Fibroblast of pulmonary artery (primary cell): ENCODE data around the gene ERI3.

Experiments used
- DNase-seq: peaks from one replicate; pipeline ENCODE4 v3.0.0-alpha.2; 2010; ENCODE audit warnings: low read depth
- H3K4me3 ChIP-seq: replicated peaks from 2 replicates; pipeline ENCODE4 v1.5.1; 2011; ENCODE audit warnings: low read depth, mild to moderate bottlenecking, control low read depth, low read length, moderate library complexity
- TF ChIP-seq, protein P1 (sequence below): IDR thresholded peaks from 2 replicates; pipeline ENCODE4 v1.5.1; 2011; ENCODE audit warnings: mild to moderate bottlenecking, control low read depth, low read length, inconsistent platforms; ENCODE audit errors: missing control alignments

The ERI3 gene

DNA sequence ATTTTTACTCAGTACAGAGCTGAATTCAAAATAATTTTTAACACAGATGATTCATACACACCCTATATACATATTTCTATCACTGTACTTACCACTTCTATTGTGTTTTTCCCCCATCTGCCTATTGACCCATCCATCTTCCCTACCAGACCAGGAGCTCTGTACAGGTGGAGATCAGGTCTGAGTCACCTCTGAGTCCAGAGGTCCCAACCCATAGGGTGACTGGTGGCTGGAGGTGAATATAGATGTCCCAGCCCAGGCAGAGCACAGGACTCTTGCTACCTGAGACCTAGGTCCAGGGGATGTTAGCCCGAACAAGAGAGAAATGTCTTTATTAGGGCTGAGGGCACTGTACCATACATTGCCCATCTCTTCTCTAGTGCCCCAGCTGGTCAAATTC is 87.0 kb downstream of the ERI3 start:
- DNase-seq = no peak
- H3K4me3 ChIP-seq = no peak overlapping the region
- TF ChIP-seq, protein P1, sequence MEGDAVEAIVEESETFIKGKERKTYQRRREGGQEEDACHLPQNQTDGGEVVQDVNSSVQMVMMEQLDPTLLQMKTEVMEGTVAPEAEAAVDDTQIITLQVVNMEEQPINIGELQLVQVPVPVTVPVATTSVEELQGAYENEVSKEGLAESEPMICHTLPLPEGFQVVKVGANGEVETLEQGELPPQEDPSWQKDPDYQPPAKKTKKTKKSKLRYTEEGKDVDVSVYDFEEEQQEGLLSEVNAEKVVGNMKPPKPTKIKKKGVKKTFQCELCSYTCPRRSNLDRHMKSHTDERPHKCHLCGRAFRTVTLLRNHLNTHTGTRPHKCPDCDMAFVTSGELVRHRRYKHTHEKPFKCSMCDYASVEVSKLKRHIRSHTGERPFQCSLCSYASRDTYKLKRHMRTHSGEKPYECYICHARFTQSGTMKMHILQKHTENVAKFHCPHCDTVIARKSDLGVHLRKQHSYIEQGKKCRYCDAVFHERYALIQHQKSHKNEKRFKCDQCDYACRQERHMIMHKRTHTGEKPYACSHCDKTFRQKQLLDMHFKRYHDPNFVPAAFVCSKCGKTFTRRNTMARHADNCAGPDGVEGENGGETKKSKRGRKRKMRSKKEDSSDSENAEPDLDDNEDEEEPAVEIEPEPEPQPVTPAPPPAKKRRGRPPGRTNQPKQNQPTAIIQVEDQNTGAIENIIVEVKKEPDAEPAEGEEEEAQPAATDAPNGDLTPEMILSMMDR = no peak

DNA sequence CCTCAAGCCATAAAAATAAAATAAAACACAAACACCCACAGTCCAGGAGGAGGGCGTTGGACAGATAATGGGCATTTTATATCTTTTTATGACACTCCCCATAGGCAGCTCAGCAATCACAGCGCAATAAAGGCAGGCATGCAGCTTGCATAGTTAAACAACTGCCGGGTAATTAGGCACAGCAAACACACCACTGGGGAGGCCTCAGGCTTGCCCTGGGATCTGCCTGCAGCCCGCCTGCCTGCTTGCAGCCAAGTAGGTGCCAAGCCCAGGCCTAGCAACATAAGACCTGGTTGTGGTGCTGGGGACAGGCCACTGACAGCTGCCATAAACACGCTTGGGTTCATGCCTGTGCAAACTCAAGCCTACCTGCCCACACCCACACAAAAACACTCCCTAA is 87.6 kb downstream of the ERI3 start:
- TF ChIP-seq, protein P1 = no peak
- no peak overlapping the region for H3K4me3 ChIP-seq
- DNase-seq = no peak

DNA sequence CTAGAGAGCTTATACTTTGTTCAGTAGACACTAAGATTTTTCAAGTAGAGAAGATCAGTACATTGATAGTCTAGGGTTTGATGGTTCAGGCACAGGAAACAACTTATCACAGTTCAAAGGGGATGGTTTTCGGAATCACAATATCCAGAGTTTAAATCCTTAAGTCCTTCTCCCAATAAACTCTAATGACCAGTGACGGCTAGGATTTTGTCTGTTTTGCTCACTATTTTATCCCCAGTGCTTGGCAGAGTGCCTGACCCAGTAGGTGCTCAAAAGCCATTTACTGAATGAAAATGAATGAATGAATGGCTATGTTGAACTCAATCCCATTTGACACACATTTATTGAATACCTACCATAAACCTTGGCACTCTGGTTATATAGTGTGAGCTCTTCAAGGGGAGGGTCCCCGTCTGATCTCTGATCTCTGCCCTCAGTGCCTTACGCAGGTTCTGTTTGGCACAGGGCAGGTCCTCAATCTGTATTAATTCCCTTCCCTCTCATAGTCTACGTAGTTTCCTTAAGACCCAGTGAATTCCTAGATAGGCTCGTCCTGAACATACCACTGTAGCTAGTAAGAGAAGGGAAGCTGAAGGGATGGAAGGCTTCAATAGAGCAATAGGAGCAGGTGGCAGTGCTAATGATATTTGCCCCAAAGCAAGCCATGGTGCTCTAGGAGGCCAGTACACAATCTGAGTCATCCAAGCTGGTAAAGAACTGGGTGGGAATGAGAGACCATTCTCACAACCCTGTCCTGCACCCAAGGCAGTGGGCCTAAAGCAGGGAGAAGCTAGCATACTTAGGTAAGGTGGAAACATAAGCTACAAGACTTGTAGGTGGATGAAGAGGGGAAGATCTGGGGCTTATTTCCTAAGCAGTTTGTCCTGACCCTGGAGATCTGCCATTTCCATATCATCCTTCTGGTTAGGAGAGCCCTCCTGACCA is 88.4 kb downstream of the ERI3 start:
- no peak for DNase-seq
- H3K4me3 ChIP-seq = no peak overlapping the region
- TF ChIP-seq, protein P1 = no peak

DNA sequence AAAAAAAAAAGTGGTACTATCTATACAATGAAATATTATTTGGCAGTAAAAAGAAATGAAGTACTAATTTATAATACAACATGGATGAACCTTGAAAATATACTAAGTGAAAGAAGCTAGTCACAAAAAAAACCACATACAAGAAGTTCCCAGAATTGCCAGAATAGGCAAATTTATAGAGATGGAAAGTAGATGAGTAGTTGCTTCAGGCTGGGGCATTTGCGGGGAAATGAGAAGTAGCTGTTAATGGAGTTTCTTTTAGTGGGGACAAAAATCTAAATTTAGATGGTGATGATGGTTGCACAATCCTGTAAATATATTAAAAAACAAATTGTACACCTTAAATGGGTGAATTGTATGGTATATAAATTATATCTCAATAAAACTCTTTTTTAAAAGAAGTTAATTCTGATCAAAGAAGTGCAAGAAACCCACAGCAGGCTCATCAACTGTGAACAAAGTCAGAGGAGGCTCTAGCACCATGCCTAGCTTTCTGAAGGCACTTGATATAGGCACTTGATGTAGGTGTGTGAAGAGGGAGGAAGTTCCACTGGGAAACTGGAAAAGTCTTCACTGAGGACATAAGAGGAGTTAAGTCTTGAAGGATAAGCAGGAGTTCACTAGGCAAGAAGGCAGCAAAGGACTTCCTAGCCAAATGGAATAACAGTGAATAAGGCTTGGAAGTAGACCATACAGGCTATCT is 89.2 kb downstream of the ERI3 start:
- no peak for DNase-seq
- H3K4me3 ChIP-seq = no peak overlapping the region
- TF ChIP-seq, protein P1 = no peak

DNA sequence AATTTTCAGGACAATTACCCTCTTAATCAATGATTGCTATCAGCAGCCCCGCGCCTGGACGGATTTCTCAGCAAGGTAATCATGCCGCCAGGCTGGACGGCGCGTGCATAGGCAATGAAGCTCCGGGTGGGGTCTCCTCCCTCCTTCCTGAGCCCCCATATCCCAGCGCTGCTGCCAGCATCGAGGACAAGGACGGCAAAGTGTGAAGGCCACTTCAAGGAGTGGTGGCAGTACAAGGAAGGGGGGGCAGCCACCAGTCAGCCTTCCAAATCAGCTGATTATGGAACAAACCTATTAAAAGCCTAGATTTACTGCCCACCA is 90.6 kb downstream of the ERI3 start:
- DNase-seq = no peak
- TF ChIP-seq, protein P1 = no peak
- H3K4me3 ChIP-seq = no peak overlapping the region

DNA sequence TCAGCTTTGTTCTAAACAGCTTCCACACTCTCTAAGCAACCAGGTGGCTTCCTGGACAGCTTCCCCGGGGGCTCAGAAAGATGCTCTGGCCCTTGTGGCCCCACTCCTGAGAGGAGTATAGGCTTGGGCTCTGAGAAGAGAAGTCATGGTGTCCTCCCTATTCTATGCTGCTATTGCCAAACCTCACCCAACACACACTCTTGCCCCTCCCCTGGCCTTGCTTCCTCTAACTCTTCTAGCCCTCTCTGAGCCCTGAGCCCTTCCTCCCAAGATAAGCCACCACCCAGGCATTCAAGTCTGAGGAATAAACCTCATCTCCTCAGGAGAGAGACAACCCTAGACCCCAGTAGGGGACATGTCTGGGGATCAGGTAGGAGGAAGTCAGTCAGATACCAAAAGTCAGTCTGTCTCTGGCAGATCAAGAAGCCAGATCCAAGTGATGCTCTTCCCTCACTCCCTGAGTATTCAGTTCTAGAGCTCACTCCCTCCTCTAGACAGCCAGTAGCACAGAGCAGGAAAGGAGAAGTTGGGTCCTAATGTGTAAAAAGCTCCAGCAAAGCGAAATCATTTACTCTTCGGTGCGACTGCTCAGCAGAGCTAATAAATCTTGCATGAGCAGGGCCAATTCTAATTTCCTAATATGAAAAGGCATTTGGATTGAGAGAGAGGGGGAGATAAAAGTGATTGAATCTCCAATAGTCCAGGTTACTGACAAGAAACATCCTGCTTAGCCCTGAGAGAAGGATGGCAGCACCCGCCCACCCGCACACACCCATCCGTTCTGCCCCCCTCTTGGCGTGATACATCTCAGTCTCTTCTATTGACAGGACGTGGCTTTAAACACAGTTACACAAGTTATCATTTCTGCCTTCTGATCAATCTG is 91.2 kb downstream of the ERI3 start:
- DNase-seq = no peak
- TF ChIP-seq, protein P1 = no peak

More for the DNA sequence above, 91.2 kb downstream of the ERI3 start:
- H3K4me3 ChIP-seq = no peak overlapping the region
